HG02885 (cell line): ENCODE results near the gene SPEG.
A peak's percentile ranks its signal among the peaks of the same experiment; 100 is the strongest.

ENCODE experiments used
- ATAC-seq: cut with Tn5 transposase; IDR thresholded peaks from one replicate; pipeline ENCODE4 v1.9.1; 2021; ENCODE audit warnings: mild to moderate bottlenecking; ENCODE audit not compliant: unreplicated experiment, poor library complexity

SPEG gene

DNA sequence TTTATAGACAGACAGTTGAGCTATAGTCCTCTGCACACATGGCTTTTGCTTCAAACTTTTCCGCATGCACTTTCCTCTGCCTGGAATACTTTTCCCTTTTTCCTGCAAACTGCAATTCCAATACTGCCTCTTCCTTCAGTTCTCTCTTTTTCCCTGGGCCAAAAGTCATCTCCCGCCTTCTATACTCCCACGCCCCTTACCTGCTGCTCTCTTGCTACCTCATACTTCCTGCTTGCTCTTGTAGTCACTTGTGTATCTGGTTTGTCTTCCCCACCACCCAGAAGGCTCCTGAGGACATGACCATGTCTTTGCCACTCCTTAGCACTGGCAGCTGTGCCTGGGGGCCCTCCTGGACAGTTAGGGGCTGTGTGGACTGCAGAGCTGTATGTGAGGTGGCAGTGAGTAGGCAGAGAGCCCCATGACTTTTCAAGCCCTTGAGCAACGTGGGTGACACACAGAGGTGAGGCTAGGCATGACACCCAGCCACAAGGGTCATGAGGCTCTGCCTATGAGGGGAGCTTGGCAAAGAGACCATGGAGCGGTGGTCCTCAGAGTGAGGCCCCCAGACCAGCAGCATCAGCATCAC is 23.2 kb downstream of the SPEG start:
- no peak for ATAC-seq

DNA sequence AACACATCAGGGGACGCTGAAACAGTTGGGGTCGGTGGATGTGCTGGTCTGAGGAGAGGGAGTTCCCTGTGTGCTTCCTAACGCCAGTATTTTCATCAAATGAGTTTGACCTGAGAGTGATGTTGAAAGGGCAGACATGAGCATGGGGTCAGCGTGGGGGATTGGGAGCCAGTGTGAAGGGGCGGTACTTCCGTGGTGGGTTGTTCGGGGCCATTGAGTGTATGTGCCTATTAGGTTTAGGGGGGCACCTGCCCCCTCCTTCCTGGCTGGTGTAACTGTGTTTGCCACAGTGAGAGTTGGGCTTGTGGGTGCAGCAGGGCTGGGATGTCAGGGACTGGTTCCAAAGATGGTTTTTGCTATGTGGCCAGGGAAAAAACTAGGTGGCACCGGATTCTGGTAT is 24.4 kb downstream of the SPEG start:
- no peak for ATAC-seq

DNA sequence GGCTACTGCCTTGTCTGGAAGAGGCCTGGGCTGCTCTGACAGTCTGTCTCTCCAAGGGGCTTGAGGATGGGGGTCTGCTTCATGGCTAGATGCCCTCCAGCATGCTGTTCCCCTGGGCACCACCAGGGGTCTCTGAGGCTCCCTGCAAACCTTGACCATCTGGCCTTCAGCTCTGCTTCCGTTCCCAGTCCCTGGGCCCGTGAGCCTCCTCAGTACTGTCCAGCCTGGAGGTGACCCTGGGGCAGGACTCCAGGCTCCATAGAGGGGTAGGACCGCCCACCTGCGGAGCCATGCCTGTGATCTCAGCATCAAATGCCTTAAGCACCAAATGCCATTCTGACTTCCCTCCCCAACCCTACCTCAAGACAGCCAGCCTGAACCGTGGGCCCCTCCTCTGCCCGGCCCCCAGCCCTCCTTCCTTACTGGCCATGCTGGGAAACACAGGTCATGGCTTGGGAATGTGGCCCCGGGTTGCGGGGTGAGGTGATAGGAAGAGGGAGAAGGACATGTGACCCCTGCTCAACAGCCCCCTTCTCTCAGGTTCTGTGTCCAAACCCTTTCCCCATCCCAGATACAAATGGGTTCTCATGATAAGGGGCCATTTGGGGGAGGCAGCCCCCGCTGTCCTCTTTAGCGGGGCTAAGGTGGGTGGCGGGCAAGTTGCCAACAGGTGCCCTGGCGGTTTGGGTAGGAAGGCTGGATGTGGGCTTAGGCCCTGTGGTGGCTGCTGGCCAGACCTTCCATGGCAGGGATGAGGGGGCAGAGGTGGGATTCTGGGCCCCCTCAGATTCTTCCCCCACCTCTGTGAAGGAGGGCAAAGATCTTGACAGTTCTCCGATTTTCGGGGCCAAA is 25.0 kb downstream of the SPEG start:
- peak; percentile 76 for ATAC-seq

DNA sequence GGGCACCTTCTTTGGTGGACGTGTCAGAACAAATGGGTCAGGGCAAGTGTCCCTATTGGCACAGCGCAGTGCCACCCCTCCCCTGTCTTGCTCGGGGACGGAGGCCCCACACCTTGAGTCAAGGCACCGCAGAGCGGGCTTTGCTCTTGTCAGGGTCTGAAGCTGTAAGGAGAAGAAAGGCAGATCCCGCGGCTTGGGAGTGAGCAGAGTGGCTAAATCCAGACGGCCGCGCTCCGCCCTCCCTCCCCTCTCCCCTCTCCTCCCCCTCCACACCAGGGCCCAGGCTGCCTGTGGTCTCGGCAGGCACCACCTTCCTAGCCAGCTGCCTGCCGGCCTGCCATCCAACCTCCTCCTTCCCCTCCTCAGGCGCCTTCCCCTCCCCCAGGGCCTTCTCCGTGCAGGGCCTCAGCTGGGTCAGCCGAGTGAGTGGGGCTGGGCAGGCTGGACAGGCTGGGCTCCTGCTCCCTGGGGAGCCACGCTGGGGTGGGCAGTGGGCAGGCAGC is 25.8 kb downstream of the SPEG start:
- no peak for ATAC-seq

DNA sequence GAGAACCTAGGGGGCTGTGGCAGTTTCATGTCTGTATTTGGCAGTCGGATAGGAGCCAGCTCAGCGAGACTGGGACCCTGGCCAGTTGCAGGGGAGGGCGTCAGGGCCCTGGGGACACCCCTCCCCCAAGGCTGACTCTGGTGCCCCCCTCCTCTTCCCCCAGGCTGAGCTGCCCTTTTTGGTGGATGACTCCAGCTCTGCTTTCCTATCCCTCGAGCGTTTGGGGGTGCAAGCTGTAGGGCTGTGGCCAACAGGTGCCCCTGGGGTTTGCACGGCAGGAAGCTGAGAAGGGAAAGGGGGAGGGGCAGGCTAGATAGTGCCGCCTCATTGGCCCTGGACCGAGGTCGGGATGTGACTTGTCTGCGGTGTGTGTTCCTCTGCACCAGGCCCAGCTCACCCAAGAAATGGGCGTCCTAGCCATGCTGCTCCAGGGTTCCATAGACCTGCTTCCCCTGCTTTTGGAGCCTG is 26.4 kb downstream of the SPEG start:
- ATAC-seq, result no peak

DNA sequence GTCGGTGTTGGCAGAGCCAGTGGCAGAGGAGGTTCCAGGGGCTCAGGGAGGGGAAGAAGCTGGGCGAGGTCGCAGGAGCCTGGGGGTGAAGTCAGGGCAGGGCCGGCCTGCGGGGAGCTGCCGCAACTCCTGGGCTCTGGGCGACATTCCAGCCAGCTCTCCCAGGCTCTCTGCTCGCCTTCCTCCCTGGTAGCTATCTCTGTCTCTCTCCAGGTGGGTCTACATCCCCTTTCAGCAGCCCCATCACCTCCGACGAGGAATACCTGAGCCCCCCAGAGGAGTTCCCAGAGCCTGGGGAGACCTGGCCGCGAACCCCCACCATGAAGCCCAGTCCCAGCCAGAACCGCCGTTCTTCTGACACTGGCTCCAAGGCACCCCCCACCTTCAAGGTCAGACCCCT is 27.0 kb downstream of the SPEG start:
- ATAC-seq, result no peak

DNA sequence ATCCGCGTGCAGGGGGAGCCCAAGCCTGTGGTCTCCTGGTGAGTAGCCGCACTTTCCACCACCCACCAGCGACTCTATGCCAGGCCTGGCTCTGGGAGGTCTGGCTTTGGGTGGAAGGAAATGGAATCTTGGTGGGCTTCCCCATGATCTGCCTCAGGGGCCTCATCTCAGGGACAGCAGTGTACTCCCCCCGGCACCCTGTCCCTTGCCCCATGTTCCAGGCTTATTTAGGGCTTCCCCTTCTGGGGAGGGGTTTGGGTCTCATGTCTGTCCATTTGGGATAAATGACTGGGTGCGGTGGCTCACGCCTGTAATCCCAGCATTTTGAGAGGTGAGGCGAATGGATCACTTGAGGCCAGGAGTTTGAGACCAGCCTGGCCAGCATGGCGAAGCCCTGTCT is 27.7 kb downstream of the SPEG start:
- ATAC-seq, result no peak

DNA sequence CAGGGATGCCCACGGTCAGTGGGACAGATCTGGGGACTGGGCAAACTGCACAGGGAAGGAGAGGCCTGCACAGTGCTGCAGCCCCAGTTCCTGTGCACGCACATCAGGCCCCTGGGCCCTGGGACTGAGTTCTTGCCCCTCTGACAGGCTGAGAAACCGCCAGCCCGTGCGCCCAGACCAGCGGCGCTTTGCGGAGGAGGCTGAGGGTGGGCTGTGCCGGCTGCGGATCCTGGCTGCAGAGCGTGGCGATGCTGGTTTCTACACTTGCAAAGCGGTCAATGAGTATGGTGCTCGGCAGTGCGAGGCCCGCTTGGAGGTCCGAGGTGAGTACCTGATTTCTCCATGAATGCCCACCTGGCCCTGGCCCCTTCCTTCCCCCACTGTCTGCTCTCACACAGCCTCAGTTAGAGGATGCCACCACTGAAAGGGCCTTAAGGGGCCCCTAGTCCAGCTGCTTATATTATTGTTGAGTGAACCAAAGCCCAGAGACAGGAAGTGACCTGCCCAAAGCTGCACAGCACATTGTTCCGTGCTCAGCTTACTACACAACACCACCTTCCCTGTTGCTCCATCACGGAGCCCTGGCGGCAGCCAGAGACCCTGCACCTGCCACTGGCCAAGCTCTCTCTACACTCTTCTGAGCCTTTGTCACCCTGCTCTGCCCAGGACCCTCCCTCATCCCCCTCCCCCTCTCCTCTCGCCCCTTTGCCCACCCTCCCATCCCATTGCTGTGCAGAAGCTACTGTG is 29.8 kb downstream of the SPEG start:
- ATAC-seq, result no peak

DNA sequence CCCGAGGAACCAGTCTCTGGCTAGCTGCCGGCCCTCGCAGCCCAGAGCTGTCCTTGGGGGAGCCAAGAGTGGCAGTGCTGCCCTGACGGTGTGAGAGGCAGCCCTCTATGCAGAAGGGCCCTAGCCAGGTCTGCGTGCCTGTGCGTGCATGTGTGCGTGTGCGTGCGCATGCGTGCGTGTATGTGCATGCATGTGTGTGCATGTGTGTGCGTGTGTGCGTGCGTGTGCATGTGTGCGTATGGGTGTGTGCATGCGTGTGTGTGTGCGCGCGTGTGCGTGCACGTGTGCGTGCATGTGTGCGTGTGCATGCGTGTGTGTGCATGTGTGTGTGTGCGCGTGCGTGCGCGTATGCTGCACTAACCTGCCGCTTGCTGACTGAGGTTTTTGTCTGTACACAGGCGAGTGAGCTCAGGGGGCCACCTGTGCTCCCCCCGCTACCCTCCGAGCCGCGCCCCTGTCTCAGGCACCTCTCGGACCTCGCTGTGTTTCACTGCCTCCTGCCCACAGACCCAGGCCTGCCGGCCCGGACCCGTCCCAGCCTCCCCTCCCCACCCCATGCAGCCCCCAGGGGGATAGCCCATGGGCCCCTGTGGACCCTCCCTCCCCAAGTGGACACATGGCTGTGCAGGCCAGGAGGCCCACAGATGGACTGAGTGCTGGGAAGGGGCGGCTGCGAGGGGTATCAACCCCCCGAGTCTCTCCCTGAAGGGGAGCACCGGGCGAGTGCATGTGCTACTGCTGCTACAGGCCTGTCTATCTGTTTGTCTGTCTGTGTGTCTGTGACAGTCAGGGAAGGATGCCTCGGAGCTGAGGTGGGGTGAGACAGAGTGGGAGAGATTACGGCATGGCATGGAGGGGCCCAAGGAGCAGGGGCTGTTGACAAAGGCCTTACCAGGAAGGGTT is 31.3 kb downstream of the SPEG start:
- ATAC-seq, result no peak

DNA sequence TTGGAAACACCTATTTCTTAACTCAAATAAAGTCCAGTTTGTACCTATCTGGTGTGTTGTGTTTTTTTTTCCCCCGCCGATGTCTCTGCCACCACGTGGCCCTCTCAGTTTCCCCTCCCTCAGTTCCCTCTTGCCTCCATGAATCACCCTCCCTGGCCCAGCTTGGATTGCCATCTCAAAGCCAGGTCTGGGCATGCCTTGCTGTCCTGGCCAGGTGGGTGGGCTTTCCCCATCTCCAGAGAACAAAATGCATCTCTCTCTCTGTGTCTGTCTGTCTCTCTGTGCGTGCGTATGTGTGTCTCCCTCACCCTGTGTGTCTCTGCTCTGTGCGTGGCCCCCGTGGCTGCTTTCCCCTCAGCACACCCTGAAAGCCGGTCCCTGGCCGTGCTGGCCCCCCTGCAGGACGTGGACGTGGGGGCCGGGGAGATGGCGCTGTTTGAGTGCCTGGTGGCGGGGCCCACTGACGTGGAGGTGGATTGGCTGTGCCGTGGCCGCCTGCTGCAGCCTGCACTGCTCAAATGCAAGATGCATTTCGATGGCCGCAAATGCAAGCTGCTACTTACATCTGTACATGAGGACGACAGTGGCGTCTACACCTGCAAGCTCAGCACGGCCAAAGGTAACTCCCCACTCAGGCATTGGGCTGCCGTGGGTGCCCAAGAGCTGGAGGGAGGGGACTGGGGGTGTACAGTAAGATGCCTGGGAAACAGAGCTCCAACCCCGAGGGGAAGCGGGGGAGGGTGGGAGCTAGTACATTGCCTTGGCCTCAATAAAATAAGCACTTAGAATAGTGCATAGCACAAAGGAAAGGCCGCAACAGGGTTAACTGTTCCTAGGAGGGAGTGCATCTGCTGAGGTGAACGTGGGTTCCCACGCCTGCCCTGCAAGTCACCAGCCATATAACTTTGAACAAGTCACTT is 32.4 kb downstream of the SPEG start:
- no peak for ATAC-seq

DNA sequence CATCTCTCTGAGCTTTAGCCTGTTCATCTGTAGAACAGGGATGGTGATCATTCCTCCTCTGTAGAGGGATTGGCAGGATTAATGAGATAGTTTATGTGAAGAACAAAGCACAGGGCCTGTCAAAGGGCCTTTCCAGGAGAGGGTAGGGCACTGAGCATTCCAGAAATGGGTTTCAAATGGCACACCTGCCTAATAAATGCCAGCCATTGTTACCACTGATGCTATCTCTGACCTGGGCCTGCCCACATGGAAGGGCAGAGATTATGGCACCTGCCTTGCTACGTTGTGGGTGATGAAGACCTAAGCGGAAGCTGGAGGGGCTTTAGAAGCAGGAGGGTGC is 33.1 kb downstream of the SPEG start:
- no peak for ATAC-seq

DNA sequence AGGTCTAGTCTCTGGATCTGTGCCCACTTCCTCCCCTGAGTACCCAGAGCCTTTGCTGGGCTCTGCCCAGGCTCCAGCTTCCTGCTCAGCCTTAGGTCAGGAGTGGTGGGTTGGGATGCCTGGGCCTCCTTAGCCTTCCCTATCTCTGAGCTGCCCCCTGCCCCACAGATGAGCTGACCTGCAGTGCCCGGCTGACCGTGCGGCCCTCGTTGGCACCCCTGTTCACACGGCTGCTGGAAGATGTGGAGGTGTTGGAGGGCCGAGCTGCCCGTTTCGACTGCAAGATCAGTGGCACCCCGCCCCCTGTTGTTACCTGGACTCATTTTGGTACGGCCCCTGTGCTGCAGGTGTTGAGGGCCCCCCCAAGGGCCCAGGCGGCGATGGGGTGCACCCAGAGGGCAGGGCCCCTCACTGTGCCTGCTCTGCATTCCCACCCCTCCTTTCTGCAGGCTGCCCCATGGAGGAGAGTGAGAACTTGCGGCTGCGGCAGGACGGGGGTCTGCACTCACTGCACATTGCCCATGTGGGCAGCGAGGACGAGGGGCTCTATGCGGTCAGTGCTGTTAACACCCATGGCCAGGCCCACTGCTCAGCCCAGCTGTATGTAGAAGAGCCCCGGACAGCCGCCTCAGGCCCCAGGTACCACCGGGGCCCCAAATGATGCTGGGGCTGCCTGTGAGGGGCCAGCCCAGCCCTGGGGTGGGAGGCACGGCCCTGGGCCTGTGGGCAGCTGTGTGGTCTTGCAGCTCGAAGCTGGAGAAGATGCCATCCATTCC is 34.0 kb downstream of the SPEG start:
- ATAC-seq, result no peak

DNA sequence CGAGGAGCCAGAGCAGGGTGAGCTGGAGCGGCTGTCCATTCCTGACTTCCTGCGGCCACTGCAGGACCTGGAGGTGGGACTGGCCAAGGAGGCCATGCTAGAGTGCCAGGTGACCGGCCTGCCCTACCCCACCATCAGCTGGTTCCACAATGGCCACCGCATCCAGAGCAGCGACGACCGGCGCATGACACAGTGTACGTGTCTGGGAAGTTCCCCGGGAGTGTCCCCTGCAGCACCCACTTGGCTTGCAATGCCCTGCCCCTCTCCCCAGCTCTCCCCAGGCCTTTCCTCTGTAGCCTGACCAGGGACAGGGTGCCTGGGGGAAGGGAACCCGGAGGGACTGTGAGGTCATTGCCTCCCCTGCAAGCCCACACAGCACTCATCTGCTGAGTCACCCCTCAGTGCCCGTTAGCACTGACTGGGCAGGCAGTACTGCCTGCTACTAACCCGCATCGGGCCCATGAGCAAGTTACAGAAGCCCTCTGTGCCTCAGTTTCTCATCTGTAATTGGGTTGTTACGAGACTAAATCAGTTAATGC is 34.6 kb downstream of the SPEG start:
- no peak for ATAC-seq

DNA sequence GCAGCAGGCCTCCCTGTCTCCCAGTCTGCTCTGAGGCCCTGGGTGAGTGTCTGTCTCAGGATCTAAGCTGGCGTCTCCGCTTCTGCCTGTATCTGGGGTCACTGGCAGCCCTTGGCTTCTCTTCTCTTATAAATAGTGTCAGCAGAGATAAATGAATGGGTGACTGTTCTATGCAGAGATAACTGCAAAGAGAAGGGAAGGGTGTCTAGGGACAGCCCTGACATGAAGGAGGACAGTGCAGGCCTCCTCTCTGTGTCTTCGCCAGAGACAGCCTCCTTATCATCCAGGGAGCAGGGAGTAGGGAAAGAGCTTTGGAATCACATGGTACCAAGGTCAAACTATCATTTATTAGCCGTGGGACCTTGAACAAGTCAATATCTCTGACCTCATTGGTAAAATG is 35.8 kb downstream of the SPEG start:
- ATAC-seq, result no peak

DNA sequence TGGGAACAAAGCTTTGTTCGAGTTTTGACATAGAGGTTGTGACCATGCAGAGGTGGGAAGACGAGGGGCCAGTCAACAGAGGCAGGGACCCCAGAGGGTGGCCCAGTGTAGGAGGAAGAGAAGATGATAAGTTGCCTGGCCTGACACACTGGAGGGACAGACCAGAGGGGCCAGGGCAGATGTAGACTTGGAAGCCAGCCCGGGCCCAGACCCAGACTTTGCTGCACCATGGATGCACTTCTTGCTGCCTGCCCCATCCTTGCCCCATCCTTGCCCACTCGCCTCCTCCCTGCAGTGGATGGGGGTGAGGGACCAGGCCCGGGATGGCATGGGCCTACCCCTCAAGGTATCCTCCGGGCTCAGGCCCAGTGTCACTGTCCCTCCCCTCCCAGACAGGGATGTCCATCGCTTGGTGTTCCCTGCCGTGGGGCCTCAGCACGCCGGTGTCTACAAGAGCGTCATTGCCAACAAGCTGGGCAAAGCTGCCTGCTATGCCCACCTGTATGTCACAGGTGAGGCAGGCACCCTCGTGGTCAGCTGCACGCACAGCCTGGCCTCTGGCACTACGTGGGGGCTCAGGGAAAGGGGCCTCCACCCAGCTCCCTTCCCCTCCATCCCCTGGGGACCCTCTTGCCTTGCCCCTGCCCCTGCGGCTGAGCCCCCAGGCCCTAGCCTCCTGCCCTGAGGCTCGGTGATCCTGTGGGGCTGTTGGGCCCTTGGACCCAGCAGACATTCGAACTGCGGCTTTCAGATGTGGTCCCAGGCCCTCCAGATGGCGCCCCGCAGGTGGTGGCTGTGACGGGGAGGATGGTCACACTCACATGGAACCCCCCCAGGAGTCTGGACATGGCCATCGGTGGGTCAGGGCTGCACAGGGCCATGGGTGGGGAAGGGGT is 37.1 kb downstream of the SPEG start:
- ATAC-seq, result no peak

DNA sequence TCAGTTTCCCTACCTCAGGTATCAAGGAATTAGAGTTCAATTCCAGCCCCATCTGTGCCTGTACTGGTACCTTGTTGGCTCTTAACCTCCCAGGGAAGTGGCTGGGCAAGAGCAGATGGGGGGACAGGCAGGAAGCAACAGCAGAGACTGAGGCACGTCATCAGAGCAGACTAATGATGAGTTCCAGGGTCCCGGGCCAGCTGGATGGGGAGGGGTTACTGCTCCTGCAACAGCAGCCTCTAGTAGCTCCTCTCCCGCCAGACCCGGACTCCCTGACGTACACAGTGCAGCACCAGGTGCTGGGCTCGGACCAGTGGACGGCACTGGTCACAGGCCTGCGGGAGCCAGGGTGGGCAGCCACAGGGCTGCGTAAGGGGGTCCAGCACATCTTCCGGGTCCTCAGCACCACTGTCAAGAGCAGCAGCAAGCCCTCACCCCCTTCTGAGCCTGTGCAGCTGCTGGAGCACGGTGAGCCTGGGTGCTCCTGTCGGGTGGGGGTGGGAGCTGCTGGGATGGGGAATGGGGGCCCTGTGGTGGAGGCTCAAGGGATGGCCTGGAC is 38.1 kb downstream of the SPEG start:
- no peak for ATAC-seq

DNA sequence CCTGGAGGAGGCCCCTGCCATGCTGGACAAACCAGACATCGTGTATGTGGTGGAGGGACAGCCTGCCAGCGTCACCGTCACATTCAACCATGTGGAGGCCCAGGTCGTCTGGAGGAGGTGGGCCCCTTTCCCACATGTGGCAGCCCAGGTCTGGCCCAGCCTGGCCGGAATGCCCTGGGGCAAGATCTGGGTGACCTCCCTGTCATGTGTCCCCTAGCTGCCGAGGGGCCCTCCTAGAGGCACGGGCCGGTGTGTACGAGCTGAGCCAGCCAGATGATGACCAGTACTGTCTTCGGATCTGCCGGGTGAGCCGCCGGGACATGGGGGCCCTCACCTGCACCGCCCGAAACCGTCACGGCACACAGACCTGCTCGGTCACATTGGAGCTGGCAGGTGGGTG is 38.9 kb downstream of the SPEG start:
- ATAC-seq, result no peak
